Measurements from ENCODE around the gene ADGRA3.
A peak's percentile ranks its signal among the peaks of the same experiment; 100 is the strongest.

Gene ADGRA3

DNA sequence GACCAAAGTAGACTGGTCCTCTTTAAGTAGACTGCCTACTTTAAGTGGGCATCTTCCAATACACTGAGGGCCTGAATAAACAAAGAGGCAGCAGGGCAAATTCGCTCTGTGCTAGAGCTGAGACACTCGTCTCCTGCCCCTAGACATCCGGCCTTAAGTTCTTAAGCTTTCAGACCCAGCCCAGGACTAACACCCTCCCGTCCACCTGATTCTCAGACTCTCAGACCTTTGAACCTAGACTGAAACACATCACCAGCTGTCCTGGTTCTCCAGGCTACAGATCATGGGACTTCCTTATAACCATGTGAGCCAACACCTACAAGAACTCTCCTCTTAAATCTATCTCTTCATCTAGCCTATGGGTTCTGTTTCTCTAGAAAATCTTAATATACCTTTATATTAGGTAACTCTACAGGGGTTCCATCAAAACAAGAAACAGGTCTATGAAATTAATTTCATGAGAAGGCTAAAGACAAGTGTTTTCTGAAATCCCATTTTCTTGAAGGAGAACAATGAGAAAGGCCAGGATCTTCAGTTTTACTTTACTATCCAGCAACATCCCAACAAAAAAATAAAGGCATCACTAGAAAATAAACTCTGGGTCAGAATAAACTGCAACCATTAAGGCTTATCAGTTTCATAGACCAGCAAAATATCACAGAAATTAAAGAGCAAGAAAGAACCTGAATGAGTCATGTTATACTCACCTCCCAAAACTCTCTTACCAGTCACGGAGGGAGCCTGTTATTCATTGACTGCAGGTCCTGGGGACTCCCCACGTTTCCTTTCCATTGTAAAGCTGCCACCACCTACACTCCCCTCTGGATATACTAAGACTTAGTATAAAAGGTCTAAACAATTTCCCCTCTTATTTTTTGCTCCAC, 14.8 kb downstream of the ADGRA3 start:
- no peak overlapping the region for H3K4me3 ChIP-seq (ENCODE audit: low read depth, low read length)
- TF ChIP-seq, protein P1, sequence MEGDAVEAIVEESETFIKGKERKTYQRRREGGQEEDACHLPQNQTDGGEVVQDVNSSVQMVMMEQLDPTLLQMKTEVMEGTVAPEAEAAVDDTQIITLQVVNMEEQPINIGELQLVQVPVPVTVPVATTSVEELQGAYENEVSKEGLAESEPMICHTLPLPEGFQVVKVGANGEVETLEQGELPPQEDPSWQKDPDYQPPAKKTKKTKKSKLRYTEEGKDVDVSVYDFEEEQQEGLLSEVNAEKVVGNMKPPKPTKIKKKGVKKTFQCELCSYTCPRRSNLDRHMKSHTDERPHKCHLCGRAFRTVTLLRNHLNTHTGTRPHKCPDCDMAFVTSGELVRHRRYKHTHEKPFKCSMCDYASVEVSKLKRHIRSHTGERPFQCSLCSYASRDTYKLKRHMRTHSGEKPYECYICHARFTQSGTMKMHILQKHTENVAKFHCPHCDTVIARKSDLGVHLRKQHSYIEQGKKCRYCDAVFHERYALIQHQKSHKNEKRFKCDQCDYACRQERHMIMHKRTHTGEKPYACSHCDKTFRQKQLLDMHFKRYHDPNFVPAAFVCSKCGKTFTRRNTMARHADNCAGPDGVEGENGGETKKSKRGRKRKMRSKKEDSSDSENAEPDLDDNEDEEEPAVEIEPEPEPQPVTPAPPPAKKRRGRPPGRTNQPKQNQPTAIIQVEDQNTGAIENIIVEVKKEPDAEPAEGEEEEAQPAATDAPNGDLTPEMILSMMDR (IDR thresholded peaks at IDR 0.05; ENCODE audit: insufficient read depth, low read depth, low read length, missing control alignments), result no peak
- DNase-seq (ENCODE audit: low read depth), result peak; percentile 71

DNA sequence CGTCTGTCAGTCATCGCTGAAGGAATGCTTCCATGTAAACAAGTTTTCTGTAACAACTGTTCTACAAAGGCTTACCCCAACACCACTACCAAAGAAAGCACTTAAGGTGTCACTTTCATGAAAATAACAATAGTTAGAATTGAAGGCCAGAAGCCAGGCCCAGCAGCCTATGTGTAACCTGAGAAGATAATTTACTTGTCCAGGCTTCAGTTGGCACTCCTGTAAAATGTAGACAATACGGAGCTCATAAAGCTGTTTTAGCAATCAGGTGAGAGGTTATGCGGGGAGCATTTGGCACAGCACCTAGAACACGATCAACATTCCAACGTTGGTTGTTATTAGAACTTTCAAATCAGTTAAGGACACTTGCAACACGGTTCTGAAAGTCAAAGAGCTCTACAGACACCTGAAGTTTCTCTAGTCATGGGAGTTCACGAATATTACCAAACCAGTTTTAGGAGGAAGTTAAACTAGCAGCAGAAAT, 15.7 kb downstream of the ADGRA3 start:
- DNase-seq (ENCODE audit: low read depth), result no peak
- no peak overlapping the region for H3K4me3 ChIP-seq (ENCODE audit: low read depth, low read length)
- TF ChIP-seq, protein P1 (IDR thresholded peaks at IDR 0.05; ENCODE audit: insufficient read depth, low read depth, low read length, missing control alignments), result no peak

DNA sequence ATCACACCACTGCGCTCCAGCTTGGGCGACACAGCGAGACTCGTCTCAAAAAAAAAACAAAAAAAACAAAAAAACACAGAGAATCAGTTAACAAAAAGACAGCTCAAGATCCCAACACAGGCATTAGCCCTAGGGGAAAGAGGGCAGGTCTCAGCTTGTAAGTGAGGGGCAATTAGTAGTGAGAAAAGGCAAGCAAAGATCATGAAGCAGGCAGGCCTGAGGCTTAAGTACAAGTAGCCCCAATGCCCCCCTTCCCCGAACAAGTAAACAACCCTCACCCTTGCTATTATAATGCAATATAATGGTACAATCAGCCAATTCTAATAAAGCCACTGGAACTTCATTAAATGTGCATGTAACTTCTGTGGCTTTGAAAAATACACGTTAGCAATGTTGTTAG, 17.0 kb downstream of the ADGRA3 start:
- DNase-seq (ENCODE audit: low read depth), result no peak
- TF ChIP-seq, protein P1 (IDR thresholded peaks at IDR 0.05; ENCODE audit: insufficient read depth, low read depth, low read length, missing control alignments), result no peak
- no peak overlapping the region for H3K4me3 ChIP-seq (ENCODE audit: low read depth, low read length)

DNA sequence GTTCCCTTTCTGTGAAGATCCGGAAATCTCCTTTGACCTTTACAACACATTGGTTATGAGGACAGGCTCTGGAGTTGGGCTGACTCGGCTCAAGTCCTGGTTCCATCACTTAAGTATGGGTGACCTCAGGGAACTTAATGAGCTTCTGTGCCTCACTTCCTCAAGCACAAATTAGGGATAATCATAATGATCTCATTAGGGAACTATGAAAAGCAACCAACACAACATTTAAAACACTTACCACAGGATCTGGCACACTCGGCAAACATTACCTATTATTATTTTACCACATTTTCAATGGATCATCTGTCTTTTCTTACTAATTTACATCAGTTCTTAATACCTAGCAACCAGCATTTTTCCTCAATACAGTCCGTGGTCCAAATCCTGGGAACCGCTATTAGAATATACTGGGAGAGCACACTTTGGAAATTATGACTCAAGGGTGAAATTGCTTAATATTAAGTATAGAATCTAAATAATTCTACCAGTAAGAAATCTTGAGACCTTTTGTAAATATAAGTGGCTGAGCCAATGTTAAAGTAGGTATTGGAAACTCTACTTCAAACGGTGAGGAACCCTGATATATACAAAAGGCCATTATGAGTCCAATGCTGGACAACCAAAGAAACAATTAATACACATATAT, 19.6 kb downstream of the ADGRA3 start:
- TF ChIP-seq, protein P1 (IDR thresholded peaks at IDR 0.05; ENCODE audit: insufficient read depth, low read depth, low read length, missing control alignments), result no peak
- no peak for DNase-seq (ENCODE audit: low read depth)

DNA sequence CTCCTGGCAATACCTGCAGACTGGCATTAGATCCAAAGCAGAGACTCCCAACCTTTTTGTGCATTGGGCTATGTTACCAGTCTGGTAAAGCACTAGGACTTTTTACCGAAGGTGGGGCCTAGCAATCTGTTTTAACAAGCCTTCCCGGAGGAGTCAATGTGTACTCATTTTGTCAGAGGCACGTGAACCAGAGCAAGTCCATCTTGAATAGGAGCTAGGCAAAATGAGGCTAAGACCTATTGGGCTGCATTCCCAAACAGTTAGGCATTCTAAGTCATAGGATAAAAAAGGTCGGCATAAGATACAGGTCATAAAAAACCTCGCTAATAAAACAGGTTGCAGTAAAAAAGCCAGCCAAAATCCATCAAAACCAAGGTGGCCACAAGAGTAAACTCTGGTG, 22.3 kb downstream of the ADGRA3 start:
- DNase-seq (ENCODE audit: low read depth), result no peak
- no peak overlapping the region for H3K4me3 ChIP-seq (ENCODE audit: low read depth, low read length)
- TF ChIP-seq, protein P1 (IDR thresholded peaks at IDR 0.05; ENCODE audit: insufficient read depth, low read depth, low read length, missing control alignments), result no peak

More for the DNA sequence above, 19.6 kb downstream of the ADGRA3 start:
- H3K4me3 ChIP-seq (ENCODE audit: low read depth, low read length), result no peak overlapping the region

DNA sequence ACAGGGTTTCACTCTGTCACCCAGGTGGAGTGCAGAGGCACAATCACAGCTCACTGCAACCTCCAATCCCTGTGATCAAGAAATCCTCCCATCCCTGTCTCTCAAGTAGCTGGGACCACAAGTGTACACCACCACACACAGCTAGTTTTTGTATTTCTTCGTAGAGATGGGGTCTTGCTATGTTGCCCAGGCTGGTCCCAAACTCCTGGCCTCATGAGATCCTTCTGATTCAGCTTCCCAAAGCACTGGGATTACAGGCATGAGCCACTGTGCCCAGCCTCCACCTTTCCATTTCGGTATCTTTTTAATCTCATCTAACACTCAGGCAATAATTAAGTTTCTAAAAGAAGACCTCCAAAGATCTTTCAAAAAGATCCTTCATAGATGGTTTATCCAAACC, 22.9 kb downstream of the ADGRA3 start:
- TF ChIP-seq, protein P1 (IDR thresholded peaks at IDR 0.05; ENCODE audit: insufficient read depth, low read depth, low read length, missing control alignments), result no peak
- DNase-seq (ENCODE audit: low read depth), result no peak
- no peak overlapping the region for H3K4me3 ChIP-seq (ENCODE audit: low read depth, low read length)
